ENCODE results near the gene ANXA11.
"Not testable (repeated sequence)": the region's sequence is repeated elsewhere in the genome, so short reads cannot be mapped to it uniquely, and the experiment has no call there.

ANXA11 gene

GRCh38 chr10:80164596-80164995, 40.7 kb downstream of the ANXA11 start:
- no peak for DNase-seq

GRCh38 chr10:80163741-80164341, 41.5 kb downstream of the ANXA11 start:
- DNase-seq, result no peak

- DNase-seq, result no peak
These were observed 43.8 kb downstream of the ANXA11 start for GRCh38 chr10:80161321-80162083.

DNA sequence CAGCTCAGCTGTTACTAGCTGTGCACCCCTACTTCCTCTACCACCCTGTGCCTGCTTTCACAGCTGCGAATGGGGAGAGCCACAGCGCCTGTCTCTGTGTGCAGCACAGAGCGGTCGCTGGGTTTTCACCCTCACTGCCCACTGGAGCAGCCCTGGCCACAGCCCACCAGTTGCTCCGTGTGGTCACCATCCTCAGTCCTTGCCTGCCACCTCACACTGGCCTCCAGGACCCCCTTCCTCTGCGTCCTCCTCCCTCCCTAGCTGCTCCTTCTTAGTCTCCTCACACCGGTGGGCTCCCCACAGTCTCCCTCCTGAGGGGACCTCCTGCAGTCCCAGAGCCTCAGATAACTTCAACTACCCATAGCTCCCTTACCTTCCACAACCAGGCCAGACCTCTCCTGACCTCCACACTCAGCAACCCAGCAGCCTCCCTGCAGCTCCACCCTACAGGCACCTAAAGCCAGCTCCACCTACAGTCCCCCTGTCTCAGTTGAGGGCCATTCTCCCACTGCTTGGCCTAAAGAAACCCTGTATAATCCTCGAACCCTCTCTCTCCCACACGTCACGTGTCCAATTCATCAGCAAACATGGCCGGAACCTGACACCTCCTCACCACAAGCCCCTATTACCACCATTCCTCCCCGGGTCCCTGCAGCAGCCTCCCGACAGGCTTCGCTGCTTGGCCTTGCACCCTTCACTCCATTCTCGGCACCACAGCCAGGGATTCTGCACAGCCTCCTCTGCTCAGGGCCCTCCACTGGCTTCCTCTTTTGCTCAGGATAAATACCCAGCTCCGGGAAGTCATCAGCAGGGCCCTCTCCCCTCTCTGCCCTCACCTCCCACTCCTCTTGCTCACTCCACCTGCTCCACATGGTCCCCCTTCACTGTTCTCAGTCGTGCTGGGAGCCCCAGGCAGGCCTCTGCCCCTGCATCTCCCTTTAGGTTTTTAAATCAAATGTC, 44.7 kb downstream of the ANXA11 start:
- DNase-seq, result no peak

- DNase-seq, result no peak
These were observed 46.0 kb downstream of the ANXA11 start for GRCh38 chr10:80159166-80159873.

DNA sequence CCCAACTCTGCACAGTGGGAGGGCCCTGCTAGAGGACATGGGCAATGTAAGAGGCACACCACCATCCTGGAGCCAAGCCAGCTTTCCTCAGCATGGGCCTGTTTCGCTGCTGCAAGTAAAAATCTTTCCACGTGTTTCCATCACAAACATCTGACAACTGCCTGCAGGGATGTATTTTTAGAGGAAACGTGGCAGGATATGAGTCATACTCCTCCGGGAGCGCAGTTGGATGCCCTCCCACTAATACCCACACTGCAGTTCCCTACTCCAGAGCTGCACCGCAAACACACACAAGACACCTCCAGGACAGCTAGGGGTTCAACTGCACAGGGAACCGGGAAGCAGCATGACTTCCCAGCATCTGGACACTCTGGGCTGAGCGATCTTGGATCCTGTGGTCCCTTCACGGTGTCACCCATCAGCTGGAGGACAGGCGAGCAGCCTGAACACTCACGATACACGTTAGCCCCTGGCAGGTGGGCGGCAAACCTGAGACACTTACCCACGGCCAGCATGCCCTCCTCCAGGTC, 46.7 kb downstream of the ANXA11 start:
- no peak for DNase-seq

GRCh38 chr10:80158126-80158525, 47.2 kb downstream of the ANXA11 start:
- no peak for DNase-seq

- no peak for DNase-seq
These were observed 47.8 kb downstream of the ANXA11 start for GRCh38 chr10:80157561-80157960.

- DNase-seq, result no peak
These were observed 49.1 kb downstream of the ANXA11 start for GRCh38 chr10:80156216-80156615.

DNA sequence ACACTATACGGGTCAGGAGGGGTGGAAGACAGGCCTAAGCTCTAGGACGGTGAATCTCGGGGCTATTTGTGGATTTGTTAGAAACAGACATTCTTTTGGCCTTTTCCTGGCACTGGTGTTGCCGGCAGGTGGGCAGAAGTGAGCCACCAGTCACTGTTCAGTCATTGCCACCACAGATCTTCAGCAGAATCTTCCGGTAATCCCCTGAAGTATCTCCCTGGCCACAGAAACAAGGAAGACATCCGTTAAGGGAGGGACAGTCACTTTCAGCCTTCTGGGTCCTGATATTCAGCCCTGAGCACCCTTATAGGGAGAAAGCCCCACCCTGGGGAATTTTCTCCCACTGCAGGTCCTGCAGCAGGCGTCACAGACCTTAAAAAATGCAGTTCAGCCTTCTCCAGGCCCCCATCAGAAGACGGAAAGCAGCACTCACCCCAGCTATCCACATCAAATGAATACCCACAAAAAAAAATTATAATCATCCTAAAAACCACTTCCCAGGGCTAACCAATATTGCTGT, 49.6 kb downstream of the ANXA11 start:
- DNase-seq, result no peak

DNA sequence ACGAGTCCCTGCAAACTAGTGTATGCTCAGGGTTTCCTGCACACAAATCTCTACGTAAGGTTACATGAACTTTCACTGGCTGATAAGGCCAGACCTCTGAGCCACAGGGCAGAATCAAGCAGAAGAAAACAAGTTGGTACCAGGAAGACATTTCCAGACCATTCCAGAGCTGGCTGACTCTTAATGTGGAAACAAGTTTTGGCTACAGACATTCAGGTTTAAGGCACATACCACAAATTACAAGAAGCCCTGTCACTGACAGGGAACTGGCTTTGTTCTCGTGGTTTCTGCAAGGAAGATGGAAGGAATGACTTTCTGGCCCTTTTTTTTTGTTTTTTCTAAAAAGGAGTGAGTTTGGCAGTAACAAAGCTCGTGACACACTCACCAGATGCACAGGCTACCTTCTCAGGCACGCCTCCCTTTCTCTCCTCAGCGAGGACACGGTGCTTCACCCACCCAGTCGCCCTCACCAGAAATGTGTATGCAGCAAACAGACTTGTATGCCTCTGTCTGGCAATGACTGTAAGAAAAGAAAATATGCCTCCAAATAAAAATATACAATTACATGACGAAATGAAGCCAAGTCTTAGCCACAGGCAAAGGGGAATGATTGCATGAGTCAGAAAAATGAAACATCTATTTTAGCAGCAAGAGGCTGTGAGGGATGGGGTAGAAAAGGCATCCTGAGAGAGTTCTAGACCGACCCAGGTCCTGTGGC, 50.2 kb downstream of the ANXA11 start:
- DNase-seq, result no peak

DNA sequence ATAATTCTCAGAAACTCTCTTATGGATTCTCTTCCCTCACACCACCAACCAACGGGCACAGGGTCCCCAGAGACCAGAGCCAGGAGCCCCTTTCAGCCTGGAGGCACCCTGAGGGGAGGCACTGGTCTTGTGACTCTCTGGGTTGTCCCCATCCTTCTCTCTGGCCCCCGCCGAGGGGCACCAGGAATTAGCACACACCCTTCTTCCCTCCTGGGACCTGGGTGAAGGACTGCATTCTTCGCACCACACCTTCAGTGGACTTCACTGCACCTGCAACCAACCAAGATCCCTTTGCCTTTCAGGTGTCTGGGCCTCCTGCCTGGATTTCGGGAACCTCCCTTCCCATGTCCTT, 50.7 kb downstream of the ANXA11 start:
- no peak for DNase-seq

- DNase-seq, result no peak
These were observed 51.9 kb downstream of the ANXA11 start for GRCh38 chr10:80153460-80153859.

- DNase-seq, result no peak
These were observed 52.5 kb downstream of the ANXA11 start for GRCh38 chr10:80152820-80153219.

GRCh38 chr10:80150172-80150571, 55.2 kb downstream of the ANXA11 start:
- no peak for DNase-seq

DNA sequence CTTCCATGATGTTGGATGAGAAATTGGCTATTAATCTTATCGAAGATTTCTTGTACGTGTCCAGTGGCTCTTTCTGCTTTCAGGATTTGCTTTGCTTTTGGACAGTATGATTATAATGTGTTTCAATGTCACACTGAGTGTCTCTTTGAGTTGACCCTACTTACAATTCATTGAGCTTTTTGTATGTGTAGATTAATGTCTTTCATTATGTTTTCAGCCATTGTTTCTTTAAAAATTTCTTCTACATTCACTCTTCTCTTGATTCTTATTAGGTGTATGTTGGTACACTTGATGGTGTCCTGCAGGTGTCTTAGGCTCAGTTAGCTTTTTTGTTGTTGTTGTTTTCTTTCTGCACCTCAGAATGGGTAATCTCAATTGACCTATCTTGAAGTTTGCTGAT, 56.2 kb downstream of the ANXA11 start:
- DNase-seq, result no peak

- no peak for DNase-seq
These were observed 57.1 kb downstream of the ANXA11 start for GRCh38 chr10:80148166-80148805.

- no peak for DNase-seq
These were observed 58.4 kb downstream of the ANXA11 start for GRCh38 chr10:80146918-80147317.

- not testable (repeated sequence) for DNase-seq
These were observed 59.7 kb downstream of the ANXA11 start for GRCh38 chr10:80145406-80146308.

DNA sequence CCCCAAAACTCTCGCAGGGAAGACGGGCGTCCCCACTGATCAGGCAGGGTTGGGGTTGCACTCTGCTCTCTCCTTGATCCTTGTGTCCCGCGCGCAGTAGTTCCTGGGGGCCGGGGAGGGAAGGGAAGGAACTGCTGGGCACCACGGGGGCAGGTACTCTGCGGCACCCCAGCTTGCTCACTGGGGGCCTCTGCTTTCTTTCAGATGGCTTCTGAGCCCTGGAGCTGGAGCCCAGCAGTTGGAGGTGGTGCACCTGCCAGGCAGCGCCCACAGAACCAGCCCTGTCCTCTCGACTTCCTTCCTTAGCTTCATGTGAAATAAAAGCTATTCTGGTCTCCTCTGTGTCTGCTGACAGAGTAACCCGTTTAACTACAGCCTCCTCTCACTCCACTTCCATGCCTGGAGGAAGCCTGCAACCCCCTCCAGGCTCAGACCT, 60.6 kb downstream of the ANXA11 start:
- peak; percentile 28 for DNase-seq

All from activated CD4-positive, alpha-beta T cell treated with anti-CD3 and anti-CD28 coated beads for 48 hours (primary cell).